Liver (tissue), 9 donors: ENCODE data around the gene SYT14. TPM values are rescaled to one million over a fixed set of nuclear protein-coding genes. Genes with fewer than 3 reads are reported as not detected.

Experiments
- DNase-seq: peaks from one replicate; pipeline ENCODE4 v3.0.0-alpha.2; 2017; ENCODE audit warnings: low spot score
- H3K27ac ChIP-seq, 2 donors: one replicate each; pipeline ENCODE4 v1.7.0; 2013; ENCODE audit warnings: inconsistent platforms in 2 of 2, low read length in 2 of 2, control low read depth in 1 of 2, low read depth in 1 of 2, mild to moderate bottlenecking in 1 of 2
- H3K27me3 ChIP-seq, 4 donors: one replicate each; pipeline versions ENCODE4 v1.6.1 to v1.7.0; 2013; ENCODE audit warnings: low read length in 3 of 4, inconsistent platforms in 1 of 4, mild to moderate bottlenecking in 1 of 4, moderate library complexity in 1 of 4; ENCODE audit not compliant: control insufficient read depth in 4 of 4, insufficient read depth in 4 of 4
- H3K36me3 ChIP-seq, 4 donors: one replicate each; pipeline versions ENCODE4 v1.6.1 to v1.7.0; 2013; ENCODE audit warnings: low read length in 3 of 4, mild to moderate bottlenecking in 3 of 4, low read depth in 1 of 4, moderate library complexity in 1 of 4; ENCODE audit not compliant: control insufficient read depth in 4 of 4, insufficient read depth in 3 of 4
- H3K4me1 ChIP-seq, 4 donors: one replicate each; pipeline versions ENCODE4 v1.6.1 to v1.7.0; 2013; ENCODE audit warnings: low read length in 3 of 4, mild to moderate bottlenecking in 3 of 4, moderate library complexity in 1 of 4; ENCODE audit not compliant: control insufficient read depth in 4 of 4, insufficient read depth in 4 of 4
- H3K4me3 ChIP-seq, 3 donors: one replicate each; pipeline versions ENCODE4 v1.6.1 to v1.7.0; 2013; ENCODE audit warnings: low read length in 3 of 3, control low read depth in 1 of 3, low read depth in 1 of 3, mild to moderate bottlenecking in 1 of 3
- H3K9ac ChIP-seq, 2 donors: one replicate each; pipeline ENCODE4 v1.7.0; 2013; ENCODE audit warnings: low read length in 2 of 2, mild to moderate bottlenecking in 2 of 2, moderate library complexity in 2 of 2, control low read depth in 1 of 2, low read depth in 1 of 2
- H3K9me3 ChIP-seq, 4 donors: one replicate each; pipeline versions ENCODE4 v1.6.1 to v1.7.0; 2013; ENCODE audit warnings: low read length in 3 of 4; ENCODE audit not compliant: control insufficient read depth in 4 of 4
- ATF3 ChIP-seq: IDR thresholded peaks from 2 replicates; pipeline ENCODE4 v1.6.1; 2016; ENCODE audit warnings: antibody characterized with exemption
- EGR1 ChIP-seq, 2 donors: IDR thresholded peaks; 2 replicates each; pipeline ENCODE4 v1.6.1; 2016 to 2018; ENCODE audit warnings: antibody characterized with exemption in 2 of 2, low read depth in 2 of 2
- FOXA1 ChIP-seq: IDR thresholded peaks from 2 replicates; pipeline ENCODE4 v1.6.1; 2016; ENCODE audit warnings: antibody characterized with exemption
- FOXA2 ChIP-seq: IDR thresholded peaks from 2 replicates; pipeline ENCODE4 v1.6.1; 2016; ENCODE audit warnings: antibody characterized with exemption
- GABPA ChIP-seq, 2 donors: IDR thresholded peaks in 1 of 2; conservative IDR thresholded peaks in 1 of 2; 2 replicates each; pipeline ENCODE4 v1.6.1; 2016; ENCODE audit warnings: antibody characterized with exemption in 2 of 2, mild to moderate bottlenecking in 1 of 2, moderate library complexity in 1 of 2
- HNF4A ChIP-seq, 2 donors: conservative IDR thresholded peaks; 2 replicates each; pipeline ENCODE4 v1.6.1; 2016; ENCODE audit warnings: antibody characterized with exemption in 2 of 2, mild to moderate bottlenecking in 2 of 2
- HNF4G ChIP-seq: IDR thresholded peaks from 2 replicates; pipeline ENCODE4 v1.6.1; 2016; ENCODE audit warnings: antibody characterized with exemption
- JUND ChIP-seq, 2 donors: IDR thresholded peaks; 2 replicates each; pipeline ENCODE4 v1.6.1; 2016; ENCODE audit warnings: antibody characterized with exemption in 2 of 2
- MAX ChIP-seq: IDR thresholded peaks from 2 replicates; pipeline ENCODE4 v1.6.1; 2016; ENCODE audit warnings: antibody characterized with exemption
- NR2F2 ChIP-seq: IDR thresholded peaks from 2 replicates; pipeline ENCODE4 v1.6.1; 2016; ENCODE audit warnings: antibody characterized with exemption
- REST ChIP-seq: IDR thresholded peaks from 2 replicates; pipeline ENCODE4 v1.6.1; 2016; ENCODE audit warnings: antibody characterized with exemption, mild to moderate bottlenecking
- RXRA ChIP-seq, 2 donors: IDR thresholded peaks; 2 replicates each; pipeline ENCODE4 v1.6.1; 2017 to 2018; ENCODE audit warnings: antibody characterized with exemption in 2 of 2, mild to moderate bottlenecking in 1 of 2
- TAF1 ChIP-seq: conservative IDR thresholded peaks from 2 replicates; pipeline ENCODE4 v1.6.1; 2016; ENCODE audit warnings: antibody characterized with exemption, mild to moderate bottlenecking
- ZBTB33 ChIP-seq: IDR thresholded peaks from 2 replicates; pipeline ENCODE4 v1.6.1; 2016; ENCODE audit warnings: antibody characterized with exemption
- WGBS: extraction: QIAGEN DNeasy Blood & Tissue Kit; methylation state at CpG from one replicate; pipeline ENCODE4 v1.1.7; 2013; 5-methylcytosine and 5-hydroxymethylcytosine counted together
- polyA plus RNA-seq, 2 donors: library from polyadenylated mRNA; stranded (reverse) in 1 of 2; unstranded in 1 of 2; fragments of 200-250 nt in 1 of 2; fragments of >200 nt in 1 of 2; fragmentation: Nextera tagmentation in 1 of 2; extraction: Ambion mirVana in 1 of 2; gene quantifications; one replicate each; pipeline versions ENCODE4 v1.2.1 to v1.2.3, GENCODE V29; 2013 to 2015
- total RNA-seq, 2 donors: library from RNA; depleted of rRNA; stranded (reverse); fragments of >200 nt; gene quantifications; one replicate each; pipeline ENCODE4 v1.2.3, GENCODE V29; 2014
- donor health status: healthy.
- donor health status: healthy.
- donor health status: healthy.
- donor health status: healthy.
- donor health status: healthy.

Gene SYT14
- total and polyA plus RNA-seq, 4 donors, result not detected

GRCh38 chr1:210123383-210123782 is 185.4 kb downstream of the SYT14 start:
- no peak overlapping the region for H3K27ac ChIP-seq
- H3K36me3 ChIP-seq, result no peaks in the 10 kb centered on the region
- H3K27me3 ChIP-seq, result peaks cover 0 to 5% (median 0%) of the 10 kb centered on the region in 4 donors
- H3K4me1 ChIP-seq, result no peaks in the 10 kb centered on the region
- DNase-seq, result no peak
- no peak overlapping the region for H3K9ac ChIP-seq
- H3K9me3 ChIP-seq, result no peaks in the 10 kb centered on the region
- 20% methylated on average over 1 of the region's 1 CpG for WGBS
- H3K4me3 ChIP-seq, result no peak overlapping the region
- TF ChIP-seq NR2F2 (no peak), HNF4A (conservative IDR thresholded peaks at IDR 0.05) (no peak), FOXA1 (no peak), EGR1 (IDR thresholded peaks at IDR 0.05; ENCODE audit: low read depth in 2 of 2) (no peak), JUND (IDR thresholded peaks at IDR 0.05) (no peak), REST (no peak), GABPA (IDR thresholded peaks at IDR 0.05 in 1 of 2, conservative IDR thresholded peaks at IDR 0.05 in 1 of 2) (no peak), FOXA2 (no peak), ZBTB33 (no peak), TAF1 (no peak), ATF3 (no peak), HNF4G (no peak), MAX (no peak), RXRA (IDR thresholded peaks at IDR 0.05) (no peak)

- 50% methylated on average over 2 of the region's 2 CpGs for WGBS
- H3K4me3 ChIP-seq, result no peak overlapping the region
- no peak overlapping the region for H3K27ac ChIP-seq
- H3K27me3 ChIP-seq, result peaks cover 0 to 5% (median 0%) of the 10 kb centered on the region in 4 donors
- no peaks in the 10 kb centered on the region for H3K4me1 ChIP-seq
- DNase-seq, result no peak
- no peaks in the 10 kb centered on the region for H3K9me3 ChIP-seq
- no peak overlapping the region for H3K9ac ChIP-seq
- no peak for TF ChIP-seq FOXA2
- no peak for TF ChIP-seq ATF3
- no peak for TF ChIP-seq ZBTB33
- TF ChIP-seq FOXA1, result no peak
- TF ChIP-seq MAX, result no peak
- no peak for TF ChIP-seq REST
- no peak for TF ChIP-seq JUND (IDR thresholded peaks at IDR 0.05)
- no peak for TF ChIP-seq RXRA (IDR thresholded peaks at IDR 0.05)
- TF ChIP-seq EGR1 (IDR thresholded peaks at IDR 0.05; ENCODE audit: low read depth in 2 of 2), result no peak
- TF ChIP-seq HNF4G, result no peak
- H3K36me3 ChIP-seq, result no peaks in the 10 kb centered on the region
These were observed 186.0 kb downstream of the SYT14 start for GRCh38 chr1:210123924-210124589.
